HL-60 (cell line): ENCODE data around the gene TAGLN.

ENCODE experiments used
- CTCF ChIP-seq: IDR thresholded peaks from one replicate; pipeline ENCODE4 v1.5.1; 2011; ENCODE audit warnings: low read length, control low read depth, inconsistent platforms; ENCODE audit not compliant: insufficient read depth
- POLR2AphosphoS5 ChIP-seq: IDR thresholded peaks from 2 replicates; pipeline ENCODE4 v1.6.1; 2012; ENCODE audit warnings: low read depth
- TF ChIP-seq, protein P1 (sequence below): IDR thresholded peaks from 2 replicates; pipeline ENCODE4 v1.6.1; 2012; ENCODE audit warnings: low read depth; ENCODE audit not compliant: insufficient replicate concordance

GRCh38 chr11:117219995-117220394, 20.8 kb downstream of the TAGLN start:
- no peak for TF ChIP-seq CTCF
- TF ChIP-seq, protein P1, sequence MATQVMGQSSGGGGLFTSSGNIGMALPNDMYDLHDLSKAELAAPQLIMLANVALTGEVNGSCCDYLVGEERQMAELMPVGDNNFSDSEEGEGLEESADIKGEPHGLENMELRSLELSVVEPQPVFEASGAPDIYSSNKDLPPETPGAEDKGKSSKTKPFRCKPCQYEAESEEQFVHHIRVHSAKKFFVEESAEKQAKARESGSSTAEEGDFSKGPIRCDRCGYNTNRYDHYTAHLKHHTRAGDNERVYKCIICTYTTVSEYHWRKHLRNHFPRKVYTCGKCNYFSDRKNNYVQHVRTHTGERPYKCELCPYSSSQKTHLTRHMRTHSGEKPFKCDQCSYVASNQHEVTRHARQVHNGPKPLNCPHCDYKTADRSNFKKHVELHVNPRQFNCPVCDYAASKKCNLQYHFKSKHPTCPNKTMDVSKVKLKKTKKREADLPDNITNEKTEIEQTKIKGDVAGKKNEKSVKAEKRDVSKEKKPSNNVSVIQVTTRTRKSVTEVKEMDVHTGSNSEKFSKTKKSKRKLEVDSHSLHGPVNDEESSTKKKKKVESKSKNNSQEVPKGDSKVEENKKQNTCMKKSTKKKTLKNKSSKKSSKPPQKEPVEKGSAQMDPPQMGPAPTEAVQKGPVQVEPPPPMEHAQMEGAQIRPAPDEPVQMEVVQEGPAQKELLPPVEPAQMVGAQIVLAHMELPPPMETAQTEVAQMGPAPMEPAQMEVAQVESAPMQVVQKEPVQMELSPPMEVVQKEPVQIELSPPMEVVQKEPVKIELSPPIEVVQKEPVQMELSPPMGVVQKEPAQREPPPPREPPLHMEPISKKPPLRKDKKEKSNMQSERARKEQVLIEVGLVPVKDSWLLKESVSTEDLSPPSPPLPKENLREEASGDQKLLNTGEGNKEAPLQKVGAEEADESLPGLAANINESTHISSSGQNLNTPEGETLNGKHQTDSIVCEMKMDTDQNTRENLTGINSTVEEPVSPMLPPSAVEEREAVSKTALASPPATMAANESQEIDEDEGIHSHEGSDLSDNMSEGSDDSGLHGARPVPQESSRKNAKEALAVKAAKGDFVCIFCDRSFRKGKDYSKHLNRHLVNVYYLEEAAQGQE, result no peak
- TF ChIP-seq POLR2AphosphoS5, result no peak
